ENCODE data around the gene PTPRE. TPM values are rescaled to one million over a fixed set of nuclear protein-coding genes. Genes with fewer than 3 reads are reported as not detected.

The PTPRE gene
- total RNA-seq, 1 experiment from 2014 or later: 0.50 TPM

- no peaks in the 10 kb centered on the region for H3K4me1 Mint-ChIP-seq (ENCODE audit: low read depth, unreplicated experiment)
- intact Hi-C loops (cut with micrococcal nuclease; ENCODE audit: unreplicated experiment): no loop called here
- H3K27ac Mint-ChIP-seq (ENCODE audit: unreplicated experiment): no peak overlapping the region
- DNase-seq: no peak
- H3K4me3 Mint-ChIP-seq (ENCODE audit: unreplicated experiment): no peak overlapping the region
- no peaks in the 10 kb centered on the region for H3K9me3 Mint-ChIP-seq (ENCODE audit: unreplicated experiment)
- no peaks in the 10 kb centered on the region for H3K27me3 Mint-ChIP-seq (ENCODE audit: insufficient read depth, unreplicated experiment)
- H3K4me1 ChIP-seq: no peaks in the 10 kb centered on the region
- TF ChIP-seq CTCF (IDR thresholded peaks at IDR 0.05; ENCODE audit: insufficient read depth in 1 of 2, low read depth in 1 of 2, low read length in 1 of 2, severe bottlenecking in 1 of 2, unreplicated experiment in 1 of 2): no peak
- H3K36me3 ChIP-seq (ENCODE audit: control insufficient read depth, insufficient read depth, low read length): peaks cover 7% of the 10 kb centered on the region; the same call in 1 of the 2 replicates
- H3K4me3 ChIP-seq (ENCODE audit: low read depth, low read length): no peak overlapping the region
- peaks cover 48% of the 10 kb centered on the region for H3K36me3 Mint-ChIP-seq (ENCODE audit: insufficient read depth, unreplicated experiment)
- no peaks in the 10 kb centered on the region for H3K27me3 ChIP-seq (replicated peaks; ENCODE audit: control insufficient read depth, insufficient read depth, low read length)
- no peaks in the 10 kb centered on the region for H3K9me3 ChIP-seq
- CTCF ChIA-PET: no interaction called here
- POLR2A ChIA-PET: no interaction called here
- BruUV-seq (replicated peaks): no TSS peak
These were observed 202.8 kb downstream of the PTPRE start for GRCh38 chr10:128109707-128110106.

- H3K4me1 Mint-ChIP-seq (ENCODE audit: low read depth, unreplicated experiment): no peaks in the 10 kb centered on the region
- TF ChIP-seq CTCF (IDR thresholded peaks at IDR 0.05; ENCODE audit: insufficient read depth in 1 of 2, low read depth in 1 of 2, low read length in 1 of 2, severe bottlenecking in 1 of 2, unreplicated experiment in 1 of 2): no peak
- intact Hi-C loops (cut with micrococcal nuclease; ENCODE audit: unreplicated experiment): no loop called here
- peaks cover 55% of the 10 kb centered on the region for H3K36me3 Mint-ChIP-seq (ENCODE audit: insufficient read depth, unreplicated experiment)
- Histone ChIP-seq H3K4me1 (no peaks in the 10 kb centered on the region), H3K27me3 (replicated peaks; ENCODE audit: control insufficient read depth, insufficient read depth, low read length) (no peaks in the 10 kb centered on the region), H3K9me3 (no peaks in the 10 kb centered on the region), H3K4me3 (ENCODE audit: low read depth, low read length) (no peak overlapping the region), H3K36me3 (ENCODE audit: control insufficient read depth, insufficient read depth, low read length) (peaks cover 7% of the 10 kb centered on the region; the same call in 1 of the 2 replicates)
- ChIA-PET POLR2A (no interaction called here), CTCF (interaction anchor here (1.6 kb wide), 1 partner anchor 32 kb away, joined by 5 read pairs; no protein-coding TSS in a partner anchor)
- no peak overlapping the region for H3K4me3 Mint-ChIP-seq (ENCODE audit: unreplicated experiment)
- no peaks in the 10 kb centered on the region for H3K9me3 Mint-ChIP-seq (ENCODE audit: unreplicated experiment)
- H3K27ac Mint-ChIP-seq (ENCODE audit: unreplicated experiment): no peak overlapping the region
- H3K27me3 Mint-ChIP-seq (ENCODE audit: insufficient read depth, unreplicated experiment): no peaks in the 10 kb centered on the region
- no TSS peak for BruUV-seq (replicated peaks)
- no peak for DNase-seq
These were observed 203.4 kb downstream of the PTPRE start for GRCh38 chr10:128110339-128110738.

GRCh38 chr10:128111696-128112095, 204.8 kb downstream of the PTPRE start:
- no peak overlapping the region for H3K4me3 Mint-ChIP-seq (ENCODE audit: unreplicated experiment)
- no peaks in the 10 kb centered on the region for H3K4me1 Mint-ChIP-seq (ENCODE audit: low read depth, unreplicated experiment)
- TSS peak; percentile 3 for BruUV-seq (replicated peaks)
- Histone ChIP-seq H3K4me1 (no peaks in the 10 kb centered on the region), H3K4me3 (ENCODE audit: low read depth, low read length) (no peak overlapping the region), H3K9me3 (no peaks in the 10 kb centered on the region), H3K36me3 (ENCODE audit: control insufficient read depth, insufficient read depth, low read length) (peaks cover 4% of the 10 kb centered on the region; the same call in 1 of the 2 replicates), H3K27me3 (replicated peaks; ENCODE audit: control insufficient read depth, insufficient read depth, low read length) (no peaks in the 10 kb centered on the region)
- POLR2A ChIA-PET: no interaction called here
- no peak for DNase-seq
- CTCF ChIA-PET: interaction anchor here (1.6 kb wide), 1 partner anchor 33 kb away, joined by 5 read pairs; no protein-coding TSS in a partner anchor
- peaks cover 68% of the 10 kb centered on the region for H3K36me3 Mint-ChIP-seq (ENCODE audit: insufficient read depth, unreplicated experiment)
- no peak for TF ChIP-seq CTCF (IDR thresholded peaks at IDR 0.05; ENCODE audit: insufficient read depth in 1 of 2, low read depth in 1 of 2, low read length in 1 of 2, severe bottlenecking in 1 of 2, unreplicated experiment in 1 of 2)
- intact Hi-C loops (cut with micrococcal nuclease; ENCODE audit: unreplicated experiment): no loop called here
- no peaks in the 10 kb centered on the region for H3K27me3 Mint-ChIP-seq (ENCODE audit: insufficient read depth, unreplicated experiment)
- H3K9me3 Mint-ChIP-seq (ENCODE audit: unreplicated experiment): no peaks in the 10 kb centered on the region
- H3K27ac Mint-ChIP-seq (ENCODE audit: unreplicated experiment): no peak overlapping the region
